ENCODE results near the gene GNPAT. TPM values are rescaled to one million over a fixed set of nuclear protein-coding genes. Genes with fewer than 3 reads are reported as not detected.

Gene GNPAT
- total RNA-seq, 3 donors from 2014 or later: 31.7 to 45.8 (median 32.7) TPM

GRCh38 chr1:231233735-231234417 lies 7.1 kb upstream of the GNPAT start:
- Histone ChIP-seq H3K9me3 (no peaks in the 10 kb centered on the region), H3K4me1 (ENCODE audit: low read depth) (peaks cover 50% of the 10 kb centered on the region), H3K4me3 (no peak overlapping the region), H3K36me3 (ENCODE audit: low read depth) (peaks cover 5% of the 10 kb centered on the region)
- DNase-seq (peak in 1 of 3 donors; percentile 50), ATAC-seq (peak; percentile 88)
- intact Hi-C loops (cut with DNase I, micrococcal nuclease): no loop called here
- no peak for TF ChIP-seq CTCF (IDR thresholded peaks at IDR 0.05)

- intact Hi-C loops (cut with DNase I, micrococcal nuclease): no loop called here
- H3K4me3 ChIP-seq: no peak overlapping the region
- no peak for ATAC-seq
- H3K4me1 ChIP-seq (ENCODE audit: low read depth): peaks cover 50% of the 10 kb centered on the region
- DNase-seq: no peak
- H3K9me3 ChIP-seq: no peaks in the 10 kb centered on the region
- no peak for TF ChIP-seq CTCF (IDR thresholded peaks at IDR 0.05)
- peaks cover 5% of the 10 kb centered on the region for H3K36me3 ChIP-seq (ENCODE audit: low read depth)
These were observed 6.5 kb upstream of the GNPAT start for GRCh38 chr1:231234506-231234905.

- H3K9me3 ChIP-seq: no peaks in the 10 kb centered on the region
- DNase-seq: no peak
- intact Hi-C loops (cut with DNase I, micrococcal nuclease): no loop called here
These were observed 5.3 kb upstream of the GNPAT start for GRCh38 chr1:231235526-231236207.

GRCh38 chr1:231236208-231236591 lies 4.8 kb upstream of the GNPAT start:
- DNase-seq (no peak), ATAC-seq (peak; percentile 52)
- peaks cover 5% of the 10 kb centered on the region for H3K36me3 ChIP-seq (ENCODE audit: low read depth)
- H3K4me3 ChIP-seq: no peak overlapping the region
- no peaks in the 10 kb centered on the region for H3K9me3 ChIP-seq
- H3K4me1 ChIP-seq (ENCODE audit: low read depth): peaks cover 56% of the 10 kb centered on the region
- intact Hi-C loops (cut with DNase I, micrococcal nuclease): no loop called here
- no peak for TF ChIP-seq CTCF (IDR thresholded peaks at IDR 0.05)

More at GRCh38 chr1:231235526-231236207, 5.3 kb upstream of the GNPAT start:
- no peak for TF ChIP-seq CTCF (IDR thresholded peaks at IDR 0.05)
- H3K4me1 ChIP-seq (ENCODE audit: low read depth): peaks cover 56% of the 10 kb centered on the region
- no peak for ATAC-seq
- H3K4me3 ChIP-seq: no peak overlapping the region
- peaks cover 5% of the 10 kb centered on the region for H3K36me3 ChIP-seq (ENCODE audit: low read depth)

GRCh38 chr1:231236938-231237337 lies 4.1 kb upstream of the GNPAT start:
- intact Hi-C loops (cut with DNase I, micrococcal nuclease): no loop called here
- no peak for TF ChIP-seq CTCF (IDR thresholded peaks at IDR 0.05)
- no peak overlapping the region for H3K4me3 ChIP-seq

More at GRCh38 chr1:231236938-231237337, 4.1 kb upstream of the GNPAT start:
- no peak for ATAC-seq
- no peaks in the 10 kb centered on the region for H3K9me3 ChIP-seq
- peaks cover 56% of the 10 kb centered on the region for H3K4me1 ChIP-seq (ENCODE audit: low read depth)
- no peak for DNase-seq
- peaks cover 5% of the 10 kb centered on the region for H3K36me3 ChIP-seq (ENCODE audit: low read depth)

Data from mucosa of descending colon (tissue), 3 donors.